HG03103 (cell line): Measurements from ENCODE around the gene CDKN3.
"Not testable (repeated sequence)": the region's sequence is repeated elsewhere in the genome, so short reads cannot be mapped to it uniquely, and the experiment has no call there.

Experiments
- ATAC-seq: cut with Tn5 transposase; IDR thresholded peaks from one replicate; pipeline ENCODE4 v1.9.1; 2021; ENCODE audit warnings: low read depth; ENCODE audit not compliant: unreplicated experiment

CDKN3 gene

GRCh38 chr14:54420478-54421142, 23.8 kb downstream of the CDKN3 start:
- no peak for ATAC-seq

- ATAC-seq: no peak
Measured at GRCh38 chr14:54423991-54424390, 27.2 kb downstream of the CDKN3 start.

- ATAC-seq: no peak
Measured at GRCh38 chr14:54424479-54424901, 27.7 kb downstream of the CDKN3 start.

GRCh38 chr14:54425068-54425467, 28.3 kb downstream of the CDKN3 start:
- no peak for ATAC-seq

GRCh38 chr14:54425537-54426274, 28.9 kb downstream of the CDKN3 start:
- ATAC-seq: no peak

GRCh38 chr14:54427871-54428270, 31.1 kb downstream of the CDKN3 start:
- ATAC-seq: no peak

GRCh38 chr14:54428527-54428926, 31.7 kb downstream of the CDKN3 start:
- ATAC-seq: no peak

- ATAC-seq: no peak
Measured at GRCh38 chr14:54435500-54435981, 38.7 kb downstream of the CDKN3 start.

GRCh38 chr14:54437954-54438353, 41.1 kb downstream of the CDKN3 start:
- not testable (repeated sequence) for ATAC-seq

GRCh38 chr14:54438703-54439102, 41.9 kb downstream of the CDKN3 start:
- ATAC-seq: no peak

GRCh38 chr14:54440037-54440436, 43.2 kb downstream of the CDKN3 start:
- no peak for ATAC-seq

GRCh38 chr14:54440476-54440872, 43.7 kb downstream of the CDKN3 start:
- ATAC-seq: no peak

- ATAC-seq: peak; percentile 91
Measured at GRCh38 chr14:54440873-54441868, 44.4 kb downstream of the CDKN3 start, which contains the start of gene CNIH1. Gene CNIH1 (minus strand): TSS chr14:54441374. CDS start chr14:54441327, 47 bp downstream.

GRCh38 chr14:54442961-54443360, 46.2 kb downstream of the CDKN3 start:
- ATAC-seq: not testable (repeated sequence)

- no peak for ATAC-seq
Measured at GRCh38 chr14:54443981-54444380, 47.2 kb downstream of the CDKN3 start.

- no peak for ATAC-seq
Measured at GRCh38 chr14:54444681-54445080, 47.9 kb downstream of the CDKN3 start.

GRCh38 chr14:54446161-54446693, 49.4 kb downstream of the CDKN3 start:
- no peak for ATAC-seq

GRCh38 chr14:54447231-54447692, 50.5 kb downstream of the CDKN3 start:
- no peak for ATAC-seq

- no peak for ATAC-seq
Measured at GRCh38 chr14:54450535-54450934, 53.7 kb downstream of the CDKN3 start.

- no peak for ATAC-seq
Measured at GRCh38 chr14:54451121-54451601, 54.4 kb downstream of the CDKN3 start.
